ENCODE results near the gene ZNF784.

Gene ZNF784

DNA sequence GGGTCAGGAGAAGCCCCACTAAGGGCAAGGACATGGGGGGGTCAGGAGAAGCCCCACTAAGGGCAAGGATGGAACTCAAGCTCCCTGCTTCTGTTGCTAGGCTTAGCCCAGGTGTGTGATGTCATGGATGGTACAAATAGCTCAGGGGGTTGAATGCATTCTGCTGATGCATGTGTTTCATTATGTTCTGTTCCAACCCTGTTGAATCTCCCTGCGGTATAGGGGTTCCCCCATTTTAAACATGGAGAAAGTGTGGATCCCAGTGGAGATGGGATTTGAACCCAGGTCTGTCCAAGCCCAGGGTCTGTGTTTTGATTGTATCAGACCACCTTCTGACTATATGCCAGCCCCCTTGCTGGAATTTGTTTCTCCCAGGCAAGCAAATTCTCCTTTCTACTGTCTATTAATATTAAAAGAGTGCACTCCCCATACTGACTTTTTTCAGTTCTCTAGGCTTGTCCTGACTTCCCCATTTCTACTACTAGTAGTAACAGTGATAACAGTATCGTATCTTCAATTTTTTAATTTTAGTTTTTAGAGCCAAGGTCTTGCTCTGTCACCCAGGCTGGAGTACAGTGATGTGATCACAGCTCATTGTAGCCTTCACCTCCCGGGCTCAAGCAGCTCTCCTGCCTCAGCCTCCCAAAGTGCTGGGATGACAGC lies 12.3 kb downstream of the ZNF784 start:
- Histone ChIP-seq H3F3A (ENCODE audit: insufficient read depth) (no peaks in the 10 kb centered on the region), H2AFZ (ENCODE audit: low read depth, low read length, severe bottlenecking) (no peak overlapping the region), H3K9me3 (ENCODE audit: insufficient read depth, low read length) (no peaks in the 10 kb centered on the region), H3K4me2 (ENCODE audit: low read depth, low read length, poor library complexity, severe bottlenecking) (no peak overlapping the region), H3K9me2 (replicated peaks; ENCODE audit: insufficient read depth, low read length) (no peaks in the 10 kb centered on the region), H4K20me1 (ENCODE audit: low read depth, low read length) (no peaks in the 10 kb centered on the region), H3K27me3 (ENCODE audit: low read length) (no peaks in the 10 kb centered on the region), H3K9ac (ENCODE audit: low read length) (no peak overlapping the region), H3K4me3 (ENCODE audit: insufficient read depth, low read length, poor library complexity, severe bottlenecking) (no peak overlapping the region), H3K36me3 (ENCODE audit: low read length) (no peaks in the 10 kb centered on the region), H3K27ac (ENCODE audit: low read depth, low read length) (no peak overlapping the region), H3K79me2 (ENCODE audit: insufficient read depth, low read length) (peaks cover 17% of the 10 kb centered on the region)
- TF ChIP-seq CTCF (IDR thresholded peaks at IDR 0.05; ENCODE audit: insufficient read depth, low read length, poor library complexity, severe bottlenecking): no peak
- no peak for TF ChIP-seq EZH2phosphoT487 (conservative IDR thresholded peaks at IDR 0.05; ENCODE audit: low read length)

DNA sequence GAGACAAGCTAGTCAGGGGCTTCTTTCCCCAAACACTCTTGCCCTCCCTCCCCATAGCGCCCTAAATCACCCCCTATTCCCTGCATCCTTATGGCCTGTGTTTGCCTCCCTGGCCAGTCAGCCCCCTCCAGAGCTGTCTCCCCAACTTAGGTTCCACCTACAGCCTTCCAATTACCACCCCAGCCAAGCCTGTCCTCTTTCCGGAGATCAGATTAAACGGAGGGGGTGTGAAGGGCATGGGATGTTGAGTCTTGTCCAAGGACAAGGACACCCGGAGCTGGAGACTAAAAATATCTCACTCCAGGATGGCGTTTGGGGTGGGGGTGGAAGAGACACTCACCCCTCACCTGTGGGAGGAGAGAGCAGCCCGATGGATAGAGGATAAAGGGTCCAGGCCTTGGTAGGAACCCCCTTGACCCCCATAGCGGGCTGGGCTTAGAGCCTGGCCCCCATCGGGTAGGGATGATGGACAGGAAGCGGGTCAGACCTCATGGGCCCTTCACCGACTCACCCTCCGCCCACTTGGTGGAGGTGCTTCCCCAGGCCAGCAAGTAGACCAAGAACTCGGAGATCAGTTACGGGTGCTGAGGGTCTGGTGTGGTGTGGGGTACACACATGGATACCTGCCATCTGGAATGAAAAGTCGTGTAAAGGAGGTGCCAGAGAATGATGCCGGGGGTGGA lies 12.9 kb downstream of the ZNF784 start:
- Histone ChIP-seq H4K20me1 (ENCODE audit: low read depth, low read length) (no peaks in the 10 kb centered on the region), H3K9ac (ENCODE audit: low read length) (no peak overlapping the region), H2AFZ (ENCODE audit: low read depth, low read length, severe bottlenecking) (no peak overlapping the region), H3K27ac (ENCODE audit: low read depth, low read length) (no peak overlapping the region), H3K4me3 (ENCODE audit: insufficient read depth, low read length, poor library complexity, severe bottlenecking) (no peak overlapping the region), H3K36me3 (ENCODE audit: low read length) (no peaks in the 10 kb centered on the region), H3K9me3 (ENCODE audit: insufficient read depth, low read length) (no peaks in the 10 kb centered on the region), H3K27me3 (ENCODE audit: low read length) (no peaks in the 10 kb centered on the region), H3K4me2 (ENCODE audit: low read depth, low read length, poor library complexity, severe bottlenecking) (no peak overlapping the region), H3K9me2 (replicated peaks; ENCODE audit: insufficient read depth, low read length) (no peaks in the 10 kb centered on the region), H3F3A (ENCODE audit: insufficient read depth) (no peaks in the 10 kb centered on the region), H3K79me2 (ENCODE audit: insufficient read depth, low read length) (peaks cover 24% of the 10 kb centered on the region)
- TF ChIP-seq CTCF (IDR thresholded peaks at IDR 0.05; ENCODE audit: insufficient read depth, low read length, poor library complexity, severe bottlenecking): no peak
- TF ChIP-seq EZH2phosphoT487 (conservative IDR thresholded peaks at IDR 0.05; ENCODE audit: low read length): no peak

DNA sequence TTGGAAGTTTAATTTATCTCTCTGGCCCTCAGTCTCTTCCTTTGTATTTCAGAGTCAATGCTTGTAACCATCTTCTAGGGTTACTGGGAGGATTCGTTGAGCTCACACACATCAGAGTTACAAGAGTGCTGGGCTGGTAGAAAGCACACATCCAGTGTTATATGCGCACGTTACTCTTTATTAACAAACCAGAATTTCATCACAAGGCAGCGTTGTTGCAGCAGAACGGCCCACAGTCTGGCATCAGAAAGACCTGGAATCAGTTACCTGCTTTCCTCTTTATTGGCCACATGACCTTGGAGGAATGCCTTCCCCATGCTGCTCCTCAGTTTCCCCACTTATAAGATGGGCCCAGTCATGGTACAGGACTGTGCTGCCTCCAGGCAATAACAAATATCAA lies 15.0 kb downstream of the ZNF784 start:
- no peak overlapping the region for H2AFZ ChIP-seq (ENCODE audit: low read depth, low read length, severe bottlenecking)
- no peak for TF ChIP-seq EZH2phosphoT487 (conservative IDR thresholded peaks at IDR 0.05; ENCODE audit: low read length)
- no peak overlapping the region for H3K4me2 ChIP-seq (ENCODE audit: low read depth, low read length, poor library complexity, severe bottlenecking)
- H3K79me2 ChIP-seq (ENCODE audit: insufficient read depth, low read length): peaks cover 26% of the 10 kb centered on the region
- H3K36me3 ChIP-seq (ENCODE audit: low read length): no peaks in the 10 kb centered on the region
- H3K27ac ChIP-seq (ENCODE audit: low read depth, low read length): no peak overlapping the region
- no peaks in the 10 kb centered on the region for H4K20me1 ChIP-seq (ENCODE audit: low read depth, low read length)
- no peaks in the 10 kb centered on the region for H3K9me3 ChIP-seq (ENCODE audit: insufficient read depth, low read length)
- no peak overlapping the region for H3K4me3 ChIP-seq (ENCODE audit: insufficient read depth, low read length, poor library complexity, severe bottlenecking)
- H3K27me3 ChIP-seq (ENCODE audit: low read length): no peaks in the 10 kb centered on the region
- H3F3A ChIP-seq (ENCODE audit: insufficient read depth): peaks cover 12% of the 10 kb centered on the region
- no peaks in the 10 kb centered on the region for H3K9me2 ChIP-seq (replicated peaks; ENCODE audit: insufficient read depth, low read length)
- no peak overlapping the region for H3K9ac ChIP-seq (ENCODE audit: low read length)

GRCh38 chr19:55606817-55607216 lies 17.5 kb downstream of the ZNF784 start:
- Histone ChIP-seq H3K27ac (ENCODE audit: low read depth, low read length) (no peak overlapping the region), H3F3A (ENCODE audit: insufficient read depth) (peaks cover 13% of the 10 kb centered on the region), H3K9me3 (ENCODE audit: insufficient read depth, low read length) (no peaks in the 10 kb centered on the region), H2AFZ (ENCODE audit: low read depth, low read length, severe bottlenecking) (no peak overlapping the region), H3K27me3 (ENCODE audit: low read length) (no peaks in the 10 kb centered on the region), H3K36me3 (ENCODE audit: low read length) (no peaks in the 10 kb centered on the region), H3K4me3 (ENCODE audit: insufficient read depth, low read length, poor library complexity, severe bottlenecking) (no peak overlapping the region), H4K20me1 (ENCODE audit: low read depth, low read length) (no peaks in the 10 kb centered on the region), H3K79me2 (ENCODE audit: insufficient read depth, low read length) (peaks cover 26% of the 10 kb centered on the region), H3K4me2 (ENCODE audit: low read depth, low read length, poor library complexity, severe bottlenecking) (peak overlapping the region; percentile 86), H3K9me2 (replicated peaks; ENCODE audit: insufficient read depth, low read length) (no peaks in the 10 kb centered on the region), H3K9ac (ENCODE audit: low read length) (peak overlapping the region; percentile 98)
- TF ChIP-seq EZH2phosphoT487 (conservative IDR thresholded peaks at IDR 0.05; ENCODE audit: low read length) (no peak), CTCF (IDR thresholded peaks at IDR 0.05; ENCODE audit: insufficient read depth, low read length, poor library complexity, severe bottlenecking) (no peak)

Data from SU-DHL-6 (cell line).